Keratinocyte (primary cell): ENCODE measurements around the gene KRTAP25-1. TPM values are rescaled to one million over a fixed set of nuclear protein-coding genes. Genes with fewer than 3 reads are reported as not detected.

Experiments
- DNase-seq: peaks from one replicate; pipeline ENCODE4 v3.0.0-alpha.2; 2011; ENCODE audit warnings: low read depth, missing footprints, low spot score
- FAIRE-seq: peaks from 2 replicates; lab custom pipeline; 2011; peaks lifted over from hg19 to GRCh38; lab: Jason Lieb, UNC
- H2AFZ ChIP-seq: 2 replicates; pipeline ENCODE4 v1.6.0; 2012; ENCODE audit warnings: low read length, control low read depth, inconsistent platforms; ENCODE audit not compliant: control insufficient read depth
- H3K27ac ChIP-seq: 2 replicates; pipeline ENCODE4 v1.5.1; 2011; ENCODE audit warnings: low read length; ENCODE audit not compliant: control insufficient read depth, insufficient read depth
- H3K27me3 ChIP-seq: 3 replicates; pipeline ENCODE4 v1.6.0; 2011; ENCODE audit warnings: low read length; ENCODE audit not compliant: control insufficient read depth, insufficient read depth; ENCODE audit errors: extremely low read depth
- H3K36me3 ChIP-seq, 2 experiments: 2 replicates in 1 of 2; 3 replicates in 1 of 2; pipeline ENCODE4 v1.5.1; 2011; ENCODE audit warnings: low read length in 2 of 2, mild to moderate bottlenecking in 1 of 2; ENCODE audit not compliant: control insufficient read depth in 2 of 2, insufficient read depth in 2 of 2; ENCODE audit errors: extremely low read depth in 1 of 2
- H3K4me1 ChIP-seq: 3 replicates; pipeline ENCODE4 v1.5.1; 2011; ENCODE audit warnings: low read length; ENCODE audit not compliant: control insufficient read depth, insufficient read depth; ENCODE audit errors: extremely low read depth
- H3K4me2 ChIP-seq: 3 replicates; pipeline ENCODE4 v1.6.0; 2011; ENCODE audit warnings: low read depth, low read length; ENCODE audit not compliant: control insufficient read depth, insufficient read depth; ENCODE audit errors: extremely low read depth
- H3K4me3 ChIP-seq, 3 experiments: fragments of 200-600 bp in 1 of 3; sonication (generic) in 1 of 3; 2 replicates in 2 of 3; 3 replicates in 1 of 3; pipeline ENCODE4 v1.5.1; 2011 to 2016; ENCODE audit warnings: low read length in 3 of 3, mild to moderate bottlenecking in 3 of 3, control low read depth in 2 of 3, inconsistent platforms in 1 of 3, low read depth in 1 of 3, mixed read lengths in 1 of 3, mixed run types in 1 of 3, moderate library complexity in 1 of 3; ENCODE audit not compliant: control insufficient read depth in 2 of 3, insufficient read depth in 2 of 3; ENCODE audit errors: extremely low read depth in 1 of 3
- H3K79me2 ChIP-seq: 2 replicates; pipeline ENCODE4 v1.6.0; 2012; ENCODE audit warnings: low read length; ENCODE audit not compliant: control insufficient read depth, insufficient read depth
- H3K9ac ChIP-seq: 3 replicates; pipeline ENCODE4 v1.6.0; 2011; ENCODE audit warnings: low read length; ENCODE audit not compliant: control insufficient read depth, insufficient read depth; ENCODE audit errors: extremely low read depth
- H3K9me1 ChIP-seq: 3 replicates; pipeline ENCODE4 v1.6.0; 2011; ENCODE audit warnings: low read length; ENCODE audit not compliant: control insufficient read depth, insufficient read depth; ENCODE audit errors: extremely low read depth
- H3K9me3 ChIP-seq: 2 replicates; pipeline ENCODE4 v1.5.1; 2012; ENCODE audit warnings: low read depth, low read length; ENCODE audit not compliant: control insufficient read depth
- H4K20me1 ChIP-seq: 3 replicates; pipeline ENCODE4 v1.6.0; 2011; ENCODE audit warnings: low read length; ENCODE audit not compliant: control insufficient read depth, insufficient read depth; ENCODE audit errors: extremely low read depth
- CTCF ChIP-seq, 3 experiments: IDR thresholded peaks in 1 of 3; conservative IDR thresholded peaks in 1 of 3; optimal IDR thresholded peaks in 1 of 3; 2 replicates in 2 of 3; 3 replicates in 1 of 3; pipeline versions ENCODE3 to v1.5.1; 2011; ENCODE audit warnings: low read length in 3 of 3, mild to moderate bottlenecking in 3 of 3, moderate library complexity in 2 of 3, control low read depth in 1 of 3, inconsistent platforms in 1 of 3; ENCODE audit not compliant: insufficient read depth in 2 of 3; ENCODE audit errors: extremely low read depth in 1 of 3
- EZH2 ChIP-seq: IDR thresholded peaks from one replicate; pipeline ENCODE4 v1.6.1; 2012; ENCODE audit warnings: inconsistent platforms, mild to moderate bottlenecking, low read length, moderate library complexity
- dilution Hi-C: fragments of 300-500 bp; cut with MboI; formaldehyde crosslinking; loops from one replicate; pipeline ENCODE4 v1.7.0; 2020; ENCODE audit warnings: low sequenced_read_pairs; ENCODE audit not compliant: extremely low pct_ligation_motif_present
- polyA plus RNA-seq, 5 experiments: library from polyadenylated mRNA; depleted of rRNA in 3 of 5; stranded (reverse) in 3 of 5; stranded (forward) in 1 of 5; unstranded in 1 of 5; fragments of >200 nt; gene quantifications; 1 replicate in 1 of 5; 2 replicates in 3 of 5; 3 replicates in 1 of 5; pipeline versions ENCODE4 v1.2.1 to v1.2.3, GENCODE V29; 2011 to 2012; ENCODE audit warnings: missing spikeins in 2 of 5, low read depth in 1 of 5, low replicate concordance in 1 of 5

The KRTAP25-1 gene
- polyA plus RNA-seq, 1 donor (not counting 4 experiments of a cell fraction or from before 2014, with no cell fraction given) = not detected

- FAIRE-seq = no peak
- H3K9me1 ChIP-seq = no peaks in the 10 kb centered on the region
- peaks cover 5% of the 10 kb centered on the region for H3K4me1 ChIP-seq
- no peaks in the 10 kb centered on the region for H4K20me1 ChIP-seq
- H3K27me3 ChIP-seq = no peaks in the 10 kb centered on the region
- H2AFZ ChIP-seq = peak overlapping the region; percentile 27
- no peaks in the 10 kb centered on the region for H3K36me3 ChIP-seq
- no peak overlapping the region for H3K27ac ChIP-seq
- H3K9ac ChIP-seq = no peak overlapping the region
- H3K4me3 ChIP-seq = no peak overlapping the region
- DNase-seq = no peak
- H3K9me3 ChIP-seq = no peaks in the 10 kb centered on the region
- dilution Hi-C loops = no loop called here
- TF ChIP-seq EZH2 = no peak
- no peak for TF ChIP-seq CTCF (optimal IDR thresholded peaks at IDR 0.05 in 1 of 3, IDR thresholded peaks at IDR 0.05 in 1 of 3, conservative IDR thresholded peaks at IDR 0.05 in 1 of 3; ENCODE audit: extremely low read depth in 1 of 3, insufficient read depth in 2 of 3, low read length in 3 of 3)
- H3K4me2 ChIP-seq = no peak overlapping the region
- no peaks in the 10 kb centered on the region for H3K79me2 ChIP-seq
Measured at GRCh38 chr21:30240661-30241060, 48.7 kb downstream of the KRTAP25-1 start.

Other genes with a start within 250 kb of the KRTAP25-1 start
- gene CLDN17, start 122.7 kb downstream of the KRTAP25-1 start, polyA plus RNA-seq = 0.16 to 0.28 TPM in 2 of 3 replicates, not detected in the other
- gene CLDN8, start 73.4 kb downstream of the KRTAP25-1 start, polyA plus RNA-seq = 0.07 to 0.18 TPM in 2 of 3 replicates, not detected in the other
- not detected in 3 replicates for gene KRTAP24-1, start 6.6 kb downstream of the KRTAP25-1 start, polyA plus RNA-seq
- gene KRTAP26-1, start 30.8 kb upstream of the KRTAP25-1 start, polyA plus RNA-seq = not detected in 3 replicates
- not detected in 3 replicates for gene KRTAP27-1, start 48.2 kb upstream of the KRTAP25-1 start, polyA plus RNA-seq
- gene KRTAP23-1, start 59.1 kb upstream of the KRTAP25-1 start, polyA plus RNA-seq = not detected in 3 replicates
- not detected in 3 replicates for gene KRTAP13-2, start 82.8 kb upstream of the KRTAP25-1 start, polyA plus RNA-seq
- not detected in 3 replicates for gene KRTAP13-1, start 106.5 kb upstream of the KRTAP25-1 start, polyA plus RNA-seq
- gene KRTAP13-3, start 136.4 kb upstream of the KRTAP25-1 start, polyA plus RNA-seq = not detected in 3 replicates
- gene KRTAP13-4, start 140.7 kb upstream of the KRTAP25-1 start, polyA plus RNA-seq = not detected in 3 replicates
- gene KRTAP15-1, start 150.8 kb upstream of the KRTAP25-1 start, polyA plus RNA-seq = not detected in 3 replicates
- gene KRTAP19-1, start 190.9 kb upstream of the KRTAP25-1 start, polyA plus RNA-seq = 0.44 to 0.72 TPM in 2 of 3 replicates, not detected in the other
- not detected in 3 replicates for gene KRTAP19-2, start 197.9 kb upstream of the KRTAP25-1 start, polyA plus RNA-seq
- not detected in 3 replicates for gene KRTAP19-3, start 202.5 kb upstream of the KRTAP25-1 start, polyA plus RNA-seq
- not detected in 3 replicates for gene KRTAP19-4, start 207.7 kb upstream of the KRTAP25-1 start, polyA plus RNA-seq
- gene KRTAP19-5, start 212.6 kb upstream of the KRTAP25-1 start, polyA plus RNA-seq = not detected in 3 replicates